ENCODE data around the gene TNIP1.

TNIP1 gene

GRCh38 chr5:151037561-151038411 lies 43.0 kb downstream of the TNIP1 start:
- no peak for DNase-seq

- no peak for DNase-seq
Observed at GRCh38 chr5:151036556-151036955, 44.3 kb downstream of the TNIP1 start.

GRCh38 chr5:151034422-151035379 lies 46.1 kb downstream of the TNIP1 start:
- DNase-seq: no peak

- no peak for DNase-seq
Observed at GRCh38 chr5:151033217-151033934, 47.5 kb downstream of the TNIP1 start.

GRCh38 chr5:151031554-151031953 lies 49.3 kb downstream of the TNIP1 start:
- no peak for DNase-seq

GRCh38 chr5:151030379-151030778 lies 50.5 kb downstream of the TNIP1 start:
- no peak for DNase-seq

GRCh38 chr5:151030056-151030336 lies 50.8 kb downstream of the TNIP1 start:
- DNase-seq: no peak

GRCh38 chr5:151029179-151030055 lies 51.4 kb downstream of the TNIP1 start:
- no peak for DNase-seq

- DNase-seq: no peak
Observed at GRCh38 chr5:151028717-151029116, 52.1 kb downstream of the TNIP1 start.

- no peak for DNase-seq
Observed at GRCh38 chr5:151027961-151028479, 52.8 kb downstream of the TNIP1 start.

- DNase-seq: no peak
Observed at GRCh38 chr5:151026679-151027078, 54.2 kb downstream of the TNIP1 start.

- no peak for DNase-seq
Observed at GRCh38 chr5:151026088-151026487, 54.7 kb downstream of the TNIP1 start.

- DNase-seq: no peak
Observed at GRCh38 chr5:151025250-151025606, 55.6 kb downstream of the TNIP1 start.

- DNase-seq: no peak
Observed at GRCh38 chr5:151024440-151025249, 56.2 kb downstream of the TNIP1 start.

GRCh38 chr5:151023651-151024050 lies 57.2 kb downstream of the TNIP1 start:
- no peak for DNase-seq

- DNase-seq: no peak
Observed at GRCh38 chr5:151023047-151023615, 57.7 kb downstream of the TNIP1 start.

GRCh38 chr5:151022511-151023018 lies 58.3 kb downstream of the TNIP1 start:
- no peak for DNase-seq

- DNase-seq: no peak
Observed at GRCh38 chr5:151021746-151022145, 59.1 kb downstream of the TNIP1 start.

GRCh38 chr5:151020304-151021110 lies 60.3 kb downstream of the TNIP1 start, which contains the start of gene GPX3:
GPX3 (plus strand) TSS chr5:151020591; CDS start chr5:151020655, 64 bp downstream.
- DNase-seq: peak; percentile 47

GRCh38 chr5:151019331-151019730 lies 61.5 kb downstream of the TNIP1 start:
- no peak for DNase-seq
